Spleen (tissue), 11 donors: Measurements from ENCODE around the gene ACOXL. TPM values are rescaled to one million over a fixed set of nuclear protein-coding genes. Genes with fewer than 3 reads are reported as not detected.

Experiments used
- DNase-seq: peaks from one replicate; pipeline ENCODE4 v3.0.0-alpha.2; 2020
- H3K27ac ChIP-seq, 8 donors: fragments of 200-600 bp; sonication (generic) in 7 of 8; 1 replicate in 4 of 8; 2 replicates in 4 of 8; pipeline versions ENCODE4 v1.5.0 to v1.8.0; 2016 to 2021; ENCODE audit warnings: inconsistent platforms in 4 of 8, mild to moderate bottlenecking in 4 of 8, moderate library complexity in 1 of 8
- H3K27me3 ChIP-seq, 7 donors: fragments of 200-600 bp; sonication (generic) in 6 of 7; replicated peaks in 1 of 7; 1 replicate in 4 of 7; 2 replicates in 3 of 7; pipeline versions ENCODE4 v1.5.0 to v1.8.0; 2016 to 2021; ENCODE audit warnings: inconsistent platforms in 3 of 7, mild to moderate bottlenecking in 1 of 7
- H3K36me3 ChIP-seq, 6 donors: fragments of 200-600 bp; sonication (generic) in 5 of 6; 1 replicate in 4 of 6; 2 replicates in 2 of 6; pipeline versions ENCODE4 v1.5.0 to v1.8.0; 2016 to 2021; ENCODE audit warnings: inconsistent platforms in 2 of 6
- H3K4me1 ChIP-seq, 6 donors: fragments of 200-600 bp; sonication (generic) in 5 of 6; 1 replicate in 3 of 6; 2 replicates in 3 of 6; pipeline versions ENCODE4 v1.5.0 to v1.8.0; 2016 to 2021; ENCODE audit warnings: inconsistent platforms in 3 of 6
- H3K4me3 ChIP-seq, 8 donors: fragments of 200-600 bp; sonication (generic) in 7 of 8; 1 replicate in 4 of 8; 2 replicates in 4 of 8; pipeline versions ENCODE4 v1.5.0 to v1.8.0; 2016 to 2021; ENCODE audit warnings: inconsistent platforms in 4 of 8, mild to moderate bottlenecking in 4 of 8, moderate library complexity in 2 of 8
- H3K9me3 ChIP-seq, 8 donors: fragments of 200-600 bp; sonication (generic) in 7 of 8; 1 replicate in 4 of 8; 2 replicates in 4 of 8; pipeline versions ENCODE4 v1.5.0 to v1.8.0; 2016 to 2021; ENCODE audit warnings: inconsistent platforms in 4 of 8
- POLR2A ChIP-seq, 3 donors: fragments of 450-650 bp; IDR thresholded peaks; one replicate each; pipeline ENCODE4 v1.5.1; 2017; ENCODE audit warnings: antibody characterized with exemption in 3 of 3, mild to moderate bottlenecking in 1 of 3
- POLR2AphosphoS5 ChIP-seq, 3 donors: sonication (generic); formaldehyde crosslinking; IDR thresholded peaks; one replicate each; pipeline ENCODE4 v1.5.1; 2017; ENCODE audit warnings: antibody characterized with exemption in 3 of 3
- WGBS, 5 donors: extraction: QIAGEN DNeasy Blood & Tissue Kit in 3 of 5; methylation state at CpG; one replicate each; pipeline versions ENCODE4 v1.1.5 to v1.1.7; 2013 to 2018; 5-methylcytosine and 5-hydroxymethylcytosine counted together
- intact Hi-C: fragments of 100-400 bp; cut with DNase I; formaldehyde crosslinking; loops from one replicate; pipeline ENCODE4 v1.15.0; 2023; ENCODE audit warnings: low total_unique reads
- polyA plus RNA-seq, 3 donors: library from polyadenylated mRNA; stranded (reverse); fragments of 200-250 nt; gene quantifications; one replicate each; pipeline ENCODE4 v1.2.1, GENCODE V29; 2013
- total RNA-seq, 7 donors: library from RNA; depleted of rRNA in 3 of 7; stranded (reverse); fragments of >200 nt in 3 of 7; fragmentation: NEBNext Ultra II Directional in 4 of 7; extraction: Animal tissue kit (Norgen Biotek cat#: 25700) in 4 of 7; gene quantifications; one replicate each; pipeline versions ENCODE4 v1.1.0 to v1.2.1, GENCODE V29; 2016 to 2021
- TF ChIP-seq, protein P1 (sequence below), 11 experiments: fragments of 200-600 bp in 7 of 11; fragments of 450-650 bp in 4 of 11; sonication (generic) in 4 of 11; IDR thresholded peaks in 8 of 11; conservative IDR thresholded peaks in 3 of 11; 1 replicate in 7 of 11; 2 replicates in 4 of 11; pipeline versions ENCODE4 v1.4.0 to v1.8.0; 2016 to 2021; ENCODE audit warnings: antibody characterized with exemption in 11 of 11, inconsistent platforms in 4 of 11, mild to moderate bottlenecking in 1 of 11
- donor health status: healthy with polysubstance abuse.
- donor health status: DM: no; HTN: no; CAD: no; lungs with moderate emphysema.
- donor health status: DM: no; HTN: no; CAD: no.
- donor health status: Bipolar disorder and iron deficiency.
- donor health status: healthy.
- donor health status: DM: no; HTN: no; CAD: no.
- donor health status: DM: yes; HTN: yes; CAD: no.

The ACOXL gene
- total and polyA plus RNA-seq, 10 donors, result 0.04 to 1.0 (median 0.66) TPM

DNA sequence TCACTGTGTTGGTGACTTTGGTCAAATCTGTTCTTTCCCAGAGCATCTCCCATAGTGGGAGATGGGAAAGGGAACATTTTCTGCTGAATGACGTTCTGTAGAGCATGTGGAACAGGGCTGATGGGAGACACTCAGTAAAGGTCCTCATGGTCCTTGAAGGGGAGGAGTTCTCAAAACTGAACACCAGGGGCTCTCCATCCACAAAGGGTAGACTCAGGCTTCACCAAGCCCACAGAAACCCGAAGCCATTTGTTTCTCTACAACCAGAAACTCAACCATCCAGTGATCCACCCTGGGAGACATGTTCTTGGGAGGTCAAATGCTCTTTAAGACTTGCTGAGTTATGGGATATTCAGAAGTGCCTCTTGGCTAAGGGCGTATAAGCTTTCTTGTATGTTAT lies 131.8 kb downstream of the ACOXL start:
- DNase-seq, result no peak
- Histone ChIP-seq H3K9me3 (no peaks in the 10 kb centered on the region), H3K36me3 (no peaks in the 10 kb centered on the region), H3K4me1 (peaks cover 0 to 29% (median 11%) of the 10 kb centered on the region in 6 donors), H3K27ac (no peak overlapping the region), H3K4me3 (no peak overlapping the region), H3K27me3 (peaks cover 0 to 29% (median 0%) of the 10 kb centered on the region in 7 donors)
- no peak for TF ChIP-seq POLR2A (IDR thresholded peaks at IDR 0.05)
- TF ChIP-seq, protein P1, sequence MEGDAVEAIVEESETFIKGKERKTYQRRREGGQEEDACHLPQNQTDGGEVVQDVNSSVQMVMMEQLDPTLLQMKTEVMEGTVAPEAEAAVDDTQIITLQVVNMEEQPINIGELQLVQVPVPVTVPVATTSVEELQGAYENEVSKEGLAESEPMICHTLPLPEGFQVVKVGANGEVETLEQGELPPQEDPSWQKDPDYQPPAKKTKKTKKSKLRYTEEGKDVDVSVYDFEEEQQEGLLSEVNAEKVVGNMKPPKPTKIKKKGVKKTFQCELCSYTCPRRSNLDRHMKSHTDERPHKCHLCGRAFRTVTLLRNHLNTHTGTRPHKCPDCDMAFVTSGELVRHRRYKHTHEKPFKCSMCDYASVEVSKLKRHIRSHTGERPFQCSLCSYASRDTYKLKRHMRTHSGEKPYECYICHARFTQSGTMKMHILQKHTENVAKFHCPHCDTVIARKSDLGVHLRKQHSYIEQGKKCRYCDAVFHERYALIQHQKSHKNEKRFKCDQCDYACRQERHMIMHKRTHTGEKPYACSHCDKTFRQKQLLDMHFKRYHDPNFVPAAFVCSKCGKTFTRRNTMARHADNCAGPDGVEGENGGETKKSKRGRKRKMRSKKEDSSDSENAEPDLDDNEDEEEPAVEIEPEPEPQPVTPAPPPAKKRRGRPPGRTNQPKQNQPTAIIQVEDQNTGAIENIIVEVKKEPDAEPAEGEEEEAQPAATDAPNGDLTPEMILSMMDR (IDR thresholded peaks at IDR 0.05 in 8 of 11, conservative IDR thresholded peaks at IDR 0.05 in 3 of 11), result no peak
- TF ChIP-seq POLR2AphosphoS5 (IDR thresholded peaks at IDR 0.05), result no peak
- 78 to 93% (median 85%) methylated on average over 3 of the region's 3 CpGs for WGBS, 5 donors
- intact Hi-C loops, result no loop called here

DNA sequence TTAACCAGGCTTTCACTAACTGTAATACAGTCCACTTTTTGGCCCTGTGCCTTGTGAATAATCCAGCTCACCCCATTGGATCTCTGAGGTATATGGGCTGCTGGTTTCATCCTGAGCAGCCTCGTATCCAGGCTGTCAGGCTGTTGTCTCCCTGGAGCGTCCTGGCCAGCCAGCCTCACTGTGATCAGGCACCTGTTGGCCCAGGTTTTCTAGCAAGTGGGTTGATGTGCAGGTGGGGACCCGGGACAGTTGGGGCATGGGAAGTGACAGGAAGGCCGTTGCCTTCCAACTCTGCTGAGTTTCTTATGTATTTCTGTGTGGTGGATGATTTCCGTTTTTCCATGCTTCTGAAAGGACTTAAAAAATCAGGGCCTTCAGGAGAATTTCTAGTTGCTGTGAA lies 132.4 kb downstream of the ACOXL start:
- Histone ChIP-seq H3K4me3 (no peak overlapping the region), H3K36me3 (no peaks in the 10 kb centered on the region), H3K9me3 (no peaks in the 10 kb centered on the region), H3K4me1 (peaks cover 0 to 23% (median 7%) of the 10 kb centered on the region in 6 donors), H3K27me3 (peaks cover 0 to 24% (median 0%) of the 10 kb centered on the region in 7 donors), H3K27ac (peak overlapping the region in 1 of 8 donors; percentile 23)
- 80 to 88% (median 80%) methylated on average over 5 of the region's 5 CpGs for WGBS, 5 donors
- DNase-seq, result no peak
- TF ChIP-seq POLR2A (IDR thresholded peaks at IDR 0.05) (no peak), POLR2AphosphoS5 (IDR thresholded peaks at IDR 0.05) (no peak)
- TF ChIP-seq, protein P1 (IDR thresholded peaks at IDR 0.05 in 8 of 11, conservative IDR thresholded peaks at IDR 0.05 in 3 of 11), result no peak
- intact Hi-C loops, result no loop called here

DNA sequence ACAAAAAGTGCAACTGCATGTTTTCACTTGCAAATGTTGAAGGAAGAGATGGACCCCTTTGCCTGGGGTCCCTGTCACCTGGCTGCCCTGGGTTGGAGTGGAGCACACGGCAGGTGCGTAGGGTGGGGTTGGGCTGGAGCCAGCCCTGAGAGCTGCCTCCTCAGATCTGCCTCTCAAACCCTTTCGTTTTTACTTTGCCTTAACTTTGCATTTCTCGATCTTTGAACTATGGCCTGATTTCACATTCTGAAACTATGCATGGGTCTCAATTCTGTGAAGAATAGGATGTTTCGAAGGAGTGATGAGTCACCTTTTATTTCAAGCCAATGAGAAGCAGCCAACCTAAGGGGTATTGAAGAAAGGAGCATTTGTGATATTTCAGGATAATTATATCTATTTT lies 132.8 kb downstream of the ACOXL start:
- Histone ChIP-seq H3K27ac (peak overlapping the region in 1 of 8 donors; percentile 23), H3K4me3 (no peak overlapping the region), H3K36me3 (no peaks in the 10 kb centered on the region), H3K4me1 (peaks cover 0 to 19% (median 4%) of the 10 kb centered on the region in 6 donors), H3K9me3 (no peaks in the 10 kb centered on the region), H3K27me3 (peaks cover 0 to 21% (median 0%) of the 10 kb centered on the region in 7 donors)
- TF ChIP-seq, protein P1 (IDR thresholded peaks at IDR 0.05 in 8 of 11, conservative IDR thresholded peaks at IDR 0.05 in 3 of 11), result no peak
- TF ChIP-seq POLR2AphosphoS5 (IDR thresholded peaks at IDR 0.05), result peak in 1 of 3 donors; percentile 36
- WGBS, 5 donors, result 55 to 72% (median 68%) methylated on average over 5 of the region's 5 CpGs
- intact Hi-C loops, result no loop called here
- DNase-seq, result no peak

DNA sequence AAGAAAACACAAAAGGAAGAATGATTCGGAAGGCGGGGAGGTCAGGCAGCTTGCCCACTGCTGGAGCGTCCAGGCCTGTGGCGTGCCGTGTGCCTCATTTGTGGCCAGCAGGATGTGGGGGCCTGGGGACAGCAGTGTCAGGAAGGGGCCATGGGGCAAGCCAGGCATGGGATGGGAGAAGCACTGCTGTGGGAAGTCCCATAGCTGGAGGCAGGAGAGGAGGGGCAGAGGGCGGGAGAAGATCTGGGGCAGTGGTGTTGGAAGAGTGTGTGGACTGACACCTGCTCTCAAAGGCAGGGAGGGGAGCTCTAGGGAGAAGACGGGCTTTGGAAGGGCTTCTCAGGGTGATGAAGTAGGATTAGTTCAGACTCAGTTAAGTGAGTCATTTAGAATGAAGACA lies 133.7 kb downstream of the ACOXL start:
- intact Hi-C loops, result no loop called here
- TF ChIP-seq POLR2A (IDR thresholded peaks at IDR 0.05) (no peak), POLR2AphosphoS5 (IDR thresholded peaks at IDR 0.05) (no peak)
- TF ChIP-seq, protein P1 (IDR thresholded peaks at IDR 0.05 in 8 of 11, conservative IDR thresholded peaks at IDR 0.05 in 3 of 11), result no peak
- 63 to 79% (median 73%) methylated on average over 7 of the region's 7 CpGs for WGBS, 5 donors
- H3K4me3 ChIP-seq, result no peak overlapping the region
- no peaks in the 10 kb centered on the region for H3K9me3 ChIP-seq
- no peak overlapping the region for H3K27ac ChIP-seq
- no peaks in the 10 kb centered on the region for H3K36me3 ChIP-seq
- H3K27me3 ChIP-seq, result peaks cover 0 to 21% (median 0%) of the 10 kb centered on the region in 7 donors
- peaks cover 0 to 11% (median under 1%) of the 10 kb centered on the region in 6 donors for H3K4me1 ChIP-seq
- no peak for DNase-seq
